HEK293 (cell line): ENCODE measurements around the gene SLC6A13.

Experiments used
- CTCF ChIA-PET: fragments of 350-600 bp; formaldehyde crosslinking; extraction: SDS; loops from one replicate; lab custom pipeline; 2021; ENCODE audit warnings: antibody characterized with exemption; lab: Yijun Ruan, JAX
- POLR2A ChIA-PET: fragments of 300-600 bp; formaldehyde crosslinking; extraction: SDS; loops from one replicate; lab custom pipeline; 2020; ENCODE audit warnings: antibody characterized with exemption, inconsistent platforms; lab: Yijun Ruan, JAX
- H3K27ac ChIP-seq: fragments of 200-500 bp; sonication (Bioruptor generic); 2 replicates; pipeline ENCODE4 v1.5.1; 2014; ENCODE audit warnings: low read depth, low read length, control low read depth, inconsistent platforms; ENCODE audit errors: extremely low read depth
- H3K36me3 ChIP-seq, 2 experiments: fragments of 200-500 bp in 1 of 2; sonication (Bioruptor generic) in 1 of 2; 1 replicate in 1 of 2; 2 replicates in 1 of 2; pipeline ENCODE4 v1.5.1; 2014 to 2017; ENCODE audit warnings: inconsistent platforms in 2 of 2, low read length in 2 of 2; ENCODE audit not compliant: control insufficient read depth in 2 of 2, insufficient read depth in 1 of 2
- H3K4me1 ChIP-seq: fragments of 200-500 bp; sonication (Bioruptor generic); 2 replicates; pipeline ENCODE4 v1.5.1; 2014; ENCODE audit warnings: mild to moderate bottlenecking, low read length, inconsistent platforms; ENCODE audit not compliant: control insufficient read depth, insufficient read depth
- H3K4me3 ChIP-seq: 2 replicates; pipeline ENCODE4 v1.5.1; 2011; ENCODE audit warnings: low read depth, mild to moderate bottlenecking, control low read depth, low read length, moderate library complexity
- H3K9me3 ChIP-seq: fragments of 200-500 bp; sonication (Bioruptor generic); 2 replicates; pipeline ENCODE4 v1.5.1; 2014; ENCODE audit warnings: low read depth, low read length, inconsistent platforms; ENCODE audit not compliant: control insufficient read depth, insufficient read depth
- BCL11A ChIP-seq: fragments of 450-650 bp; formaldehyde crosslinking; IDR thresholded peaks from 2 replicates; pipeline ENCODE4 v1.5.1; 2016; ENCODE audit warnings: low read depth, missing biosample characterization, missing genetic modification characterization
- BCL6B ChIP-seq: fragments of 450-650 bp; formaldehyde crosslinking; IDR thresholded peaks from 2 replicates; pipeline ENCODE4 v1.5.1; 2017; ENCODE audit warnings: missing biosample characterization, missing genetic modification characterization
- PATZ1 ChIP-seq: fragments of 450-650 bp; formaldehyde crosslinking; IDR thresholded peaks from 2 replicates; pipeline ENCODE4 v1.5.1; 2016; ENCODE audit warnings: missing biosample characterization, missing genetic modification characterization
- PBX3 ChIP-seq: sonication (generic); formaldehyde crosslinking; IDR thresholded peaks from 2 replicates; pipeline ENCODE4 v1.8.1; 2022; ENCODE audit warnings: mild to moderate bottlenecking, moderate library complexity, missing genetic modification reagents
- PRDM4 ChIP-seq: fragments of 450-650 bp; formaldehyde crosslinking; IDR thresholded peaks from 2 replicates; pipeline ENCODE4 v1.5.1; 2017; ENCODE audit warnings: missing biosample characterization, missing genetic modification characterization
- SP2 ChIP-seq: fragments of 450-650 bp; formaldehyde crosslinking; IDR thresholded peaks from 2 replicates; pipeline ENCODE4 v1.5.1; 2016; ENCODE audit warnings: missing biosample characterization, missing genetic modification characterization
- TRIM28 ChIP-seq: IDR thresholded peaks from 2 replicates; pipeline ENCODE4 v1.6.1; 2011; ENCODE audit warnings: low read length, control low read depth, borderline replicate concordance
- ZBTB10 ChIP-seq: fragments of 450-650 bp; formaldehyde crosslinking; IDR thresholded peaks from 2 replicates; pipeline ENCODE4 v1.5.1; 2016; ENCODE audit warnings: missing biosample characterization, missing genetic modification characterization
- ZBTB26 ChIP-seq: fragments of 450-650 bp; formaldehyde crosslinking; optimal IDR thresholded peaks from 2 replicates; pipeline ENCODE3; 2016; ENCODE audit warnings: missing biosample characterization, mild to moderate bottlenecking, missing genetic modification characterization
- ZNF169 ChIP-seq: fragments of 450-650 bp; formaldehyde crosslinking; IDR thresholded peaks from 2 replicates; pipeline ENCODE4 v1.5.1; 2016; ENCODE audit warnings: missing biosample characterization, missing genetic modification characterization
- ZNF2 ChIP-seq: fragments of 450-650 bp; formaldehyde crosslinking; IDR thresholded peaks from 2 replicates; pipeline ENCODE4 v1.5.1; 2016; ENCODE audit warnings: missing biosample characterization, missing genetic modification characterization
- ZNF202 ChIP-seq: fragments of 450-650 bp; formaldehyde crosslinking; IDR thresholded peaks from 2 replicates; pipeline ENCODE4 v1.5.1; 2016; ENCODE audit warnings: missing biosample characterization, missing genetic modification characterization, borderline replicate concordance
- ZNF274 ChIP-seq, 2 experiments: fragments of 200-500 bp in 1 of 2; fragments of 450-650 bp in 1 of 2; sonication (Bioruptor generic) in 1 of 2; formaldehyde crosslinking in 1 of 2; IDR thresholded peaks; 2 replicates each; pipeline versions ENCODE4 v1.5.1 to v1.6.1; 2014 to 2016; ENCODE audit warnings: borderline replicate concordance in 1 of 2, inconsistent platforms in 1 of 2, low read length in 1 of 2, missing biosample characterization in 1 of 2, missing genetic modification characterization in 1 of 2
- ZNF302 ChIP-seq: fragments of 450-650 bp; formaldehyde crosslinking; IDR thresholded peaks from 2 replicates; pipeline ENCODE4 v1.5.1; 2016; ENCODE audit warnings: missing biosample characterization, missing genetic modification characterization, low read depth
- ZNF366 ChIP-seq: fragments of 450-650 bp; formaldehyde crosslinking; conservative IDR thresholded peaks from 2 replicates; pipeline ENCODE4 v1.5.1; 2016; ENCODE audit warnings: missing biosample characterization, missing genetic modification characterization
- ZNF658 ChIP-seq: fragments of 450-650 bp; formaldehyde crosslinking; IDR thresholded peaks from 2 replicates; pipeline ENCODE4; 2016; ENCODE audit warnings: missing biosample characterization, missing genetic modification characterization
- ZNF707 ChIP-seq: fragments of 450-650 bp; formaldehyde crosslinking; IDR thresholded peaks from 2 replicates; pipeline ENCODE4 v1.5.1; 2016; ENCODE audit warnings: missing biosample characterization, missing genetic modification characterization
- ZNF830 ChIP-seq: fragments of 450-650 bp; IDR thresholded peaks from 2 replicates; pipeline ENCODE4 v1.5.0; 2018; ENCODE audit warnings: missing biosample characterization, missing genetic modification characterization, low read depth, mild to moderate bottlenecking, moderate library complexity
- ZNF837 ChIP-seq: fragments of 450-650 bp; formaldehyde crosslinking; IDR thresholded peaks from 2 replicates; pipeline ENCODE4 v1.5.1; 2016; ENCODE audit warnings: missing biosample characterization, missing genetic modification characterization
- ZSCAN4 ChIP-seq: fragments of 450-650 bp; formaldehyde crosslinking; IDR thresholded peaks from 2 replicates; pipeline ENCODE4 v1.5.1; 2017; ENCODE audit warnings: missing biosample characterization, missing genetic modification characterization

SLC6A13 gene

GRCh38 chr12:195951-196350 lies 66.7 kb downstream of the SLC6A13 start (continued):
- TF ChIP-seq BCL6B (tag by site-specific recombination) (no peak), ZNF837 (tag by site-specific recombination) (no peak)

- H3K9me3 ChIP-seq, result no peaks in the 10 kb centered on the region
- H3K4me1 ChIP-seq, result peaks cover 7% of the 10 kb centered on the region
- H3K36me3 ChIP-seq, result no peaks in the 10 kb centered on the region
- no peak overlapping the region for H3K4me3 ChIP-seq
- POLR2A ChIA-PET, result no interaction called here
- no peak for TF ChIP-seq ZSCAN4 (tag by site-specific recombination)
- TF ChIP-seq ZNF830 (tag by site-specific recombination), result no peak
- no peak for TF ChIP-seq ZNF302 (tag by site-specific recombination)
- no peak for TF ChIP-seq ZBTB26 (tag by site-specific recombination)
- TF ChIP-seq PBX3 (CRISPR knock-in tag), result no peak
- no peak for TF ChIP-seq PATZ1 (tag by site-specific recombination)
- TF ChIP-seq ZNF658 (tag by site-specific recombination), result no peak
- TF ChIP-seq ZNF366 (tag by site-specific recombination), result no peak
- no peak for TF ChIP-seq SP2 (tag by site-specific recombination)
- no peak for TF ChIP-seq TRIM28
- no peak for TF ChIP-seq ZNF169 (tag by site-specific recombination)
- TF ChIP-seq ZNF274 (IDR thresholded peaks at IDR 0.05; ENCODE audit: low read length), result no peak
- TF ChIP-seq ZNF274 (tag by site-specific recombination; IDR thresholded peaks at IDR 0.05; ENCODE audit: borderline replicate concordance), result no peak
- TF ChIP-seq PRDM4 (tag by site-specific recombination), result no peak
- no peak for TF ChIP-seq BCL11A
- TF ChIP-seq ZNF202, result no peak
- no peak for TF ChIP-seq ZNF2 (tag by site-specific recombination)
- no peak for TF ChIP-seq ZBTB10 (tag by site-specific recombination)
- no peak for TF ChIP-seq ZNF707 (tag by site-specific recombination)
- CTCF ChIA-PET, result interaction anchor here (0.6 kb wide), 1 partner anchor 23 kb away, joined by 3 read pairs; no protein-coding TSS in a partner anchor
- H3K27ac ChIP-seq, result no peak overlapping the region
Measured at GRCh38 chr12:195156-195555, 67.5 kb downstream of the SLC6A13 start.
